GM23248 (cell line): ENCODE results near the gene PTGFRN. TPM values are rescaled to one million over a fixed set of nuclear protein-coding genes. Genes with fewer than 3 reads are reported as not detected.

Experiments
- DNase-seq: peaks from one replicate; pipeline ENCODE4 v3.0.0-alpha.2; 2015
- H2AFZ ChIP-seq: fragments of 200-600 bp; sonication (generic); 2 replicates; pipeline ENCODE4 v1.6.1; 2016; ENCODE audit warnings: antibody characterized with exemption
- H3F3A ChIP-seq: fragments of 200-600 bp; sonication (generic); 2 replicates; pipeline ENCODE4 v1.6.1; 2016; ENCODE audit warnings: mild to moderate bottlenecking, antibody characterized with exemption, mixed run types; ENCODE audit not compliant: insufficient read depth
- H3K27ac ChIP-seq: fragments of 200-600 bp; sonication (generic); 2 replicates; pipeline ENCODE4 v1.5.1; 2016; ENCODE audit warnings: mild to moderate bottlenecking
- H3K27me3 ChIP-seq: fragments of 200-600 bp; sonication (generic); replicated peaks from 2 replicates; pipeline ENCODE4 v1.6.1; 2016; ENCODE audit warnings: mild to moderate bottlenecking; ENCODE audit not compliant: insufficient read depth
- H3K36me3 ChIP-seq: fragments of 200-600 bp; sonication (generic); 2 replicates; pipeline ENCODE4 v1.6.1; 2016; ENCODE audit warnings: low read depth, mild to moderate bottlenecking
- H3K4me1 ChIP-seq: fragments of 200-600 bp; sonication (generic); 2 replicates; pipeline ENCODE4 v1.6.1; 2016; ENCODE audit warnings: mild to moderate bottlenecking; ENCODE audit not compliant: insufficient read depth
- H3K4me2 ChIP-seq: fragments of 200-600 bp; sonication (generic); one replicate; pipeline ENCODE4 v1.6.1; 2016; ENCODE audit warnings: mild to moderate bottlenecking; ENCODE audit not compliant: unreplicated experiment
- H3K4me3 ChIP-seq: fragments of 200-600 bp; sonication (generic); 2 replicates; pipeline ENCODE4 v1.5.1; 2016; ENCODE audit warnings: mild to moderate bottlenecking
- H3K79me2 ChIP-seq: fragments of 200-600 bp; sonication (generic); 2 replicates; pipeline ENCODE4 v1.6.1; 2016; ENCODE audit warnings: mild to moderate bottlenecking; ENCODE audit not compliant: insufficient read depth
- H3K9ac ChIP-seq: fragments of 200-600 bp; sonication (generic); 2 replicates; pipeline ENCODE4 v1.6.1; 2016; ENCODE audit warnings: mild to moderate bottlenecking
- H3K9me2 ChIP-seq: fragments of 200-600 bp; sonication (generic); 2 replicates; pipeline ENCODE4 v1.6.1; 2016; ENCODE audit warnings: mixed run types, mild to moderate bottlenecking, moderate library complexity; ENCODE audit not compliant: insufficient read depth
- H3K9me3 ChIP-seq: fragments of 200-600 bp; sonication (generic); one replicate; pipeline ENCODE4 v1.6.1; 2017; ENCODE audit warnings: low read depth
- H4K20me1 ChIP-seq: fragments of 200-600 bp; sonication (generic); 2 replicates; pipeline ENCODE4 v1.6.0; 2016; ENCODE audit not compliant: insufficient read depth
- EZH2 ChIP-seq: fragments of 200-600 bp; sonication (generic); IDR thresholded peaks from 2 replicates; pipeline ENCODE4 v1.6.1; 2018; ENCODE audit warnings: antibody characterized with exemption, mild to moderate bottlenecking; ENCODE audit not compliant: insufficient read depth, poor library complexity, severe bottlenecking
- EZH2phosphoT487 ChIP-seq: fragments of 200-600 bp; sonication (generic); IDR thresholded peaks from 2 replicates; pipeline ENCODE4 v1.6.1; 2018; ENCODE audit warnings: antibody characterized with exemption, moderate library complexity, mild to moderate bottlenecking, low read depth; ENCODE audit not compliant: insufficient read depth
- WGBS, 2 experiments: methylation state at CpG; one replicate each; pipeline ENCODE4 v1.1.6; 2015 to 2017; ENCODE audit warnings: low lambda C conversion rate in 2 of 2, low coverage in 1 of 2; ENCODE audit errors: missing lambda C conversion rate in 2 of 2; 5-methylcytosine and 5-hydroxymethylcytosine counted together
- in situ Hi-C: fragments of 300-500 bp; cut with MboI; formaldehyde crosslinking; loops from 2 replicates; pipeline ENCODE4 v1.15.0; 2020
- polyA plus RNA-seq: library from polyadenylated mRNA; unstranded; fragments of >200 nt; fragmentation: Nextera tagmentation; extraction: Ambion mirVana; gene quantifications from 2 replicates; pipeline ENCODE4 v1.2.1, GENCODE V29; 2016
- total RNA-seq: library from RNA; depleted of rRNA; stranded (reverse); fragments of >200 nt; shearing (Covaris generic); gene quantifications from 2 replicates; pipeline ENCODE4 v1.2.3, GENCODE V29; 2014

Gene PTGFRN
- total and polyA plus RNA-seq, 2 experiments from 2014 or later, result 14.7 to 25.7 TPM

DNA sequence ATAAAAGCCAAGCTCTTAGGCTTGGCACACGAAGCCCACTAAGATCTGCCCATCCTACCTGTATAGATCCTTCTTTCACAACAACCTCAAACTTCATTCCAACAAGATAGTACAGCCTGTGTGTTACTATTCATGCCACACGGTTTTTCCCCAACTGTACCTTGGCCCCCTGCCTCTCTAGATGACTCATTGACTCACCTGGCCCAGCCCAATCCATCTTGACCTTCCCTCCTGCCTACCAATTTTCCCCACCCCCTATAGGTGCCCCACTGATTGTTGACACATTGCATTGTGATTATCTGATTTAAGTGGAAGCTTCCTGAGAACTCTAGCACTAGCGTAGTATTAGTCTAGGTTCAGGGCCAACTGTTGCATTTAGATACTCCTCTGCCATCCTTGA lies 89.9 kb downstream of the PTGFRN start:
- H3K9me3 ChIP-seq, result no peaks in the 10 kb centered on the region
- TF ChIP-seq EZH2 (no peak), EZH2phosphoT487 (no peak)
- no peaks in the 10 kb centered on the region for H3K27me3 ChIP-seq
- no peaks in the 10 kb centered on the region for H4K20me1 ChIP-seq
- H3K4me1 ChIP-seq, result peaks cover 15% of the 10 kb centered on the region
- in situ Hi-C loops, result no loop called here
- no peaks in the 10 kb centered on the region for H3F3A ChIP-seq
- no peak for DNase-seq
- no peaks in the 10 kb centered on the region for H3K36me3 ChIP-seq
- no peak overlapping the region for H3K4me2 ChIP-seq
- no peak overlapping the region for H3K27ac ChIP-seq
- no peak overlapping the region for H2AFZ ChIP-seq
- H3K9ac ChIP-seq, result no peak overlapping the region
- WGBS, 2 experiments, result 77 to 82% methylated on average over 3 of the region's 3 CpGs
- no peak overlapping the region for H3K4me3 ChIP-seq
- H3K79me2 ChIP-seq, result no peaks in the 10 kb centered on the region
- H3K9me2 ChIP-seq, result peaks cover 5% of the 10 kb centered on the region; the same call in 1 of the 2 replicates

GRCh38 chr1:117000142-117000541 lies 90.4 kb downstream of the PTGFRN start:
- Histone ChIP-seq H3K9ac (no peak overlapping the region), H3K9me3 (no peaks in the 10 kb centered on the region), H3F3A (no peaks in the 10 kb centered on the region), H3K27me3 (no peaks in the 10 kb centered on the region), H3K4me1 (peaks cover 15% of the 10 kb centered on the region), H3K36me3 (no peaks in the 10 kb centered on the region), H3K4me3 (no peak overlapping the region), H3K4me2 (no peak overlapping the region), H3K79me2 (no peaks in the 10 kb centered on the region), H3K9me2 (peaks cover 5% of the 10 kb centered on the region; the same call in 1 of the 2 replicates), H4K20me1 (no peaks in the 10 kb centered on the region), H2AFZ (no peak overlapping the region), H3K27ac (no peak overlapping the region)
- DNase-seq, result no peak
- in situ Hi-C loops, result no loop called here
- 98 to 100% methylated on average over 2 of the region's 2 CpGs for WGBS, 2 experiments
- TF ChIP-seq EZH2phosphoT487 (no peak), EZH2 (no peak)

GRCh38 chr1:117001254-117001927 lies 91.7 kb downstream of the PTGFRN start, which contains the start of gene CD101:
TSS of gene CD101 (plus strand) at chr1:117001760. CDS start at chr1:117001818, 58 bp downstream.
- Histone ChIP-seq H2AFZ (no peak within 1 kb of the TSS), H3F3A (no peaks in the 10 kb centered on the region), H3K4me1 (peaks cover 15% of the 10 kb centered on the region), H3K4me2 (no peak within 1 kb of the TSS), H3K9me2 (peaks cover 5% of the 10 kb centered on the region; the same call in 1 of the 2 replicates), H3K9ac (no peak within 1 kb of the TSS), H3K9me3 (no peaks in the 10 kb centered on the region), H3K4me3 (no peak within 1 kb of the TSS), H4K20me1 (no peaks in the 10 kb centered on the region), H3K27ac (no peak within 1 kb of the TSS), H3K79me2 (no peaks in the 10 kb centered on the region), H3K27me3 (no peaks in the 10 kb centered on the region), H3K36me3 (no peaks in the 10 kb centered on the region)
- TF ChIP-seq EZH2phosphoT487, result no peak
- no peak for TF ChIP-seq EZH2
- in situ Hi-C loops, result no loop called here
- no peak for DNase-seq
- 83 to 88% methylated on average over 3 of the region's 3 CpGs for WGBS, 2 experiments

DNA sequence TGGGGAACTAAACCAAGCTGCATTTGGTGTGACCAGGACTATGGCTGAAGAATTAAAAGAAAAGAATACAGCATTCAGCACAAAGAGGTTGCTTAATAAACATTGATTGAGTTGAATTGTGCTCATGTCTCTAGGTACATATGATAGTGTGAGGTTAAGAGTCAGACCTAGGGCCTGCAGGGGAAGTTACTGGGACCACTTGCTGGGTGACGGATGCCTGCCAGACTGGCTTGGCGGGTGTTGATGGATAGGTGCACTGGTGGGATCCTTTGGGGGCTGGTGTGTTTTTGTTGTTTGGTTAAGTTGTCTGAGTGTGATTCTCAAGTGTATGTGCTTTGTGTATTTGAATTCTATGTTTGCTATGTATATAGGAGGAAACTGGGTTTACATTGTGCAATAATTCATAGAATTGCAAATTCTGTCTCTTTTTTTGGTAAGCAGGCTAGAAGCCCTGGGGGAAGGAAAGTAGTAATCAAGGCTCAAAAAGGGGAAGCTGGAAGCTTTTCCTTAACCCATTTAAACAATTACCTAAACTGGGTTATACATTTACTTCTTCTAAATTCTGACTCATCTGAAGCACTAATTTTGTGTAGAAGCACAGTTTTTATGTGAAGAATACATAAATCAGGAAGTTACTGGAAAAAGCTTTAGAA lies 93.6 kb downstream of the PTGFRN start:
- Histone ChIP-seq H3K9me2 (peaks cover 5% of the 10 kb centered on the region; the same call in 1 of the 2 replicates), H4K20me1 (no peaks in the 10 kb centered on the region), H3K4me3 (no peak overlapping the region), H3K4me1 (no peaks in the 10 kb centered on the region), H3K9me3 (no peaks in the 10 kb centered on the region), H2AFZ (no peak overlapping the region), H3K9ac (no peak overlapping the region), H3F3A (no peaks in the 10 kb centered on the region), H3K79me2 (no peaks in the 10 kb centered on the region), H3K27me3 (no peaks in the 10 kb centered on the region), H3K27ac (no peak overlapping the region), H3K36me3 (no peaks in the 10 kb centered on the region), H3K4me2 (no peak overlapping the region)
- in situ Hi-C loops, result no loop called here
- no peak for DNase-seq
- 90 to 93% methylated on average over 2 of the region's 2 CpGs for WGBS, 2 experiments
- no peak for TF ChIP-seq EZH2phosphoT487
- no peak for TF ChIP-seq EZH2
